Esophagus squamous epithelium (tissue), 4 donors: ENCODE results near the gene NSD2.

Source experiments
- POLR2A ChIP-seq, 4 donors: fragments of 450-650 bp; IDR thresholded peaks; one replicate each; pipeline ENCODE4 v1.6.1; 2017; ENCODE audit warnings: antibody characterized with exemption in 4 of 4, mild to moderate bottlenecking in 4 of 4, moderate library complexity in 3 of 4
- TF ChIP-seq, protein P1 (sequence below), 6 experiments: fragments of 450-650 bp in 4 of 6; fragments of 200-600 bp in 2 of 6; sonication (generic) in 2 of 6; IDR thresholded peaks; one replicate each; pipeline ENCODE4 v1.5.1; 2016 to 2019; ENCODE audit warnings: antibody characterized with exemption in 6 of 6, mild to moderate bottlenecking in 4 of 6, moderate library complexity in 4 of 6

DNA sequence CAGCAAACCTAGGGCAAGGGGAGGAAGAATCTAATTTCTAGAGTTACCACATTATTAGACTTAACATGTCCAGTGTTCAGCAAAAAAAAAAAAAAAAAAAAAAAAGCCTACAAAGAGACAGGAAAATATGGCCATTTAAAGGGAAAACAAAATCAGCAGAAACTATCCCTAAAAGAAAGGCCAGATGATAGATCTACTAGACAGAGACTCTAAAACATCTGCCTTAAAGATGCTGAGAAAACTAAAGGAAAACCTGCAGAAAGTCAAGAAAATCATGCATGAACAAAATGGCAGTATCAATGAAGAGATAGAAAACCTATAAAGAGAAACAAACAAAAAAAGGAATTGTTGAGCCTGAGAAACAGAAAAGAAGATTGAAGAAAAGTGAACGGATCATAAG, 93.8 kb downstream of the NSD2 start:
- TF ChIP-seq, protein P1, sequence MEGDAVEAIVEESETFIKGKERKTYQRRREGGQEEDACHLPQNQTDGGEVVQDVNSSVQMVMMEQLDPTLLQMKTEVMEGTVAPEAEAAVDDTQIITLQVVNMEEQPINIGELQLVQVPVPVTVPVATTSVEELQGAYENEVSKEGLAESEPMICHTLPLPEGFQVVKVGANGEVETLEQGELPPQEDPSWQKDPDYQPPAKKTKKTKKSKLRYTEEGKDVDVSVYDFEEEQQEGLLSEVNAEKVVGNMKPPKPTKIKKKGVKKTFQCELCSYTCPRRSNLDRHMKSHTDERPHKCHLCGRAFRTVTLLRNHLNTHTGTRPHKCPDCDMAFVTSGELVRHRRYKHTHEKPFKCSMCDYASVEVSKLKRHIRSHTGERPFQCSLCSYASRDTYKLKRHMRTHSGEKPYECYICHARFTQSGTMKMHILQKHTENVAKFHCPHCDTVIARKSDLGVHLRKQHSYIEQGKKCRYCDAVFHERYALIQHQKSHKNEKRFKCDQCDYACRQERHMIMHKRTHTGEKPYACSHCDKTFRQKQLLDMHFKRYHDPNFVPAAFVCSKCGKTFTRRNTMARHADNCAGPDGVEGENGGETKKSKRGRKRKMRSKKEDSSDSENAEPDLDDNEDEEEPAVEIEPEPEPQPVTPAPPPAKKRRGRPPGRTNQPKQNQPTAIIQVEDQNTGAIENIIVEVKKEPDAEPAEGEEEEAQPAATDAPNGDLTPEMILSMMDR (IDR thresholded peaks at IDR 0.05): no peak
- TF ChIP-seq POLR2A (IDR thresholded peaks at IDR 0.05): no peak
